Urinary bladder (tissue), 4 donors: ENCODE results near the gene IRF2BP2. TPM values are rescaled to one million over a fixed set of nuclear protein-coding genes. Genes with fewer than 3 reads are reported as not detected.

ENCODE experiments used
- DNase-seq: peaks from one replicate; pipeline ENCODE4 v3.0.0-alpha.2; 2015; ENCODE audit errors: extremely low spot score
- H3K27ac ChIP-seq: one replicate; pipeline ENCODE4 v1.5.1; 2013; ENCODE audit warnings: low read depth, mild to moderate bottlenecking, moderate library complexity
- H3K36me3 ChIP-seq: one replicate; pipeline ENCODE4 v1.6.1; 2013; ENCODE audit warnings: mild to moderate bottlenecking, moderate library complexity; ENCODE audit not compliant: insufficient read depth
- H3K4me1 ChIP-seq: one replicate; pipeline ENCODE4 v1.6.1; 2013; ENCODE audit warnings: mild to moderate bottlenecking, moderate library complexity; ENCODE audit not compliant: insufficient read depth
- H3K4me3 ChIP-seq: one replicate; pipeline ENCODE4 v1.5.1; 2013; ENCODE audit warnings: low read depth, low read length
- WGBS: extraction: QIAGEN DNeasy Blood & Tissue Kit; methylation state at CpG from one replicate; pipeline ENCODE4 v1.1.7; 2013; 5-methylcytosine and 5-hydroxymethylcytosine counted together
- polyA plus RNA-seq: library from polyadenylated mRNA; stranded (reverse); fragments of 200-250 nt; gene quantifications from one replicate; pipeline ENCODE4 v1.2.3, GENCODE V29; 2013
- total RNA-seq: library from RNA; depleted of rRNA; stranded (reverse); fragments of >200 nt; gene quantifications from one replicate; pipeline ENCODE4 v1.2.3, GENCODE V29; 2014
- donor health status: healthy with polysubstance abuse.
- donor health status: healthy.

IRF2BP2 gene
- total and polyA plus RNA-seq, 2 donors = 137 TPM

DNA sequence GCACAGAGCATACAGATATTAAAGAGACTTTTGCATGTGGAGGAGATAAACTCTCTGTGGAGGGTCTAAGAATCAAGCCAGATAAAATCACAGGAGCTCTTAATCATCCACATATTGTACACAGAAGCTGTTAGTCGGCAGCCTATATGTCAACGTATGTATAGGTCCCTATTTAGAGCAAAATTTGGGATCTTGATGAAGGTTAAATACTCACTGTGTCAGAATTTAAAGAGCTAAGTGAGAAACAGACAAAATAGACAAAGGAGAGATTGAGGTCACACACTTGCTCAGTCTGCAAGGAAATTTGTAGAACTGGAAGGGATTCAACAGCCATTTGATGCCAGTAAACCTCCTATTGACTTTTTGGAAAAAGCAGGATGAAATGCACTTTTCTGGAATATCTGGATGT, 4.1 kb upstream of the IRF2BP2 start:
- no peak overlapping the region for H3K4me3 ChIP-seq
- no peak for DNase-seq
- H3K4me1 ChIP-seq = no peaks in the 10 kb centered on the region
- H3K36me3 ChIP-seq = no peaks in the 10 kb centered on the region
- WGBS = 21% methylated on average over 2 of the region's 2 CpGs
- H3K27ac ChIP-seq = peak overlapping the region; percentile 51

DNA sequence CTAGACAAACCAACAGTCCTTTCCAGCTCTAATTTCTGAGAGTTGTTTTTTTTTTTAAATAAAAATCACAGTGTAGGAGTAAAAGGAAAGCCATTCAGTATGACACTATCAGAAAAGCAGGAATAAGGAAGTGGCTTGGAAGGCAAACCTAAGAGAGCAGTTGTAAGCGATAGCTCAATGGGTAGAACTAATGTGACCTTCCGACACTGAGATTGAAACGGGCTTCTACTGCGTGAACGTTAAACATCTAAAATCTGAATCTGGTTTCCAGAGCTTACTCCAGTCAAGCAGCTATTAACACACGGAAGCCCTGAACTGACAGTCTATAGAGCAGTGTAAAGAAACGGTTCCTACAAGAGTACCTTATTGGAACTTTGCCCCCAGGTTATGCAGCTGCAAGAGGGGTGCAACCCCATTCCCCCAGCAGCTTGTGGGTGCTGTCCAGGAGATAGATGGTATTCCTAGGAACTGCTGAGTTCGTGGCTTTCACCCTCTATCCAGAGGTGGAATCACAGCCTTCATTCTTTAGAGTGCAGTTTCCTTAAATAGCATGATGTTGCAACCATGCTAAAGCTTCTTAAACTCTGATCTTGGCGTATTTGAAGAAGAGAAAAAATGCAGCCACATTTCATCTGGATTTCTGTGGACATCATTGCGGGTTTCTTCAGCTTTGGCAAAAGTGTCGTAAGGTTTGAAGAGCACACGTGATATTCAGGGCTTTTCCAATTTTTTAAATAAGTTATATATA, 3.3 kb upstream of the IRF2BP2 start:
- no peak for DNase-seq
- H3K4me1 ChIP-seq = no peaks in the 10 kb centered on the region
- H3K27ac ChIP-seq = peak overlapping the region; percentile 92

DNA sequence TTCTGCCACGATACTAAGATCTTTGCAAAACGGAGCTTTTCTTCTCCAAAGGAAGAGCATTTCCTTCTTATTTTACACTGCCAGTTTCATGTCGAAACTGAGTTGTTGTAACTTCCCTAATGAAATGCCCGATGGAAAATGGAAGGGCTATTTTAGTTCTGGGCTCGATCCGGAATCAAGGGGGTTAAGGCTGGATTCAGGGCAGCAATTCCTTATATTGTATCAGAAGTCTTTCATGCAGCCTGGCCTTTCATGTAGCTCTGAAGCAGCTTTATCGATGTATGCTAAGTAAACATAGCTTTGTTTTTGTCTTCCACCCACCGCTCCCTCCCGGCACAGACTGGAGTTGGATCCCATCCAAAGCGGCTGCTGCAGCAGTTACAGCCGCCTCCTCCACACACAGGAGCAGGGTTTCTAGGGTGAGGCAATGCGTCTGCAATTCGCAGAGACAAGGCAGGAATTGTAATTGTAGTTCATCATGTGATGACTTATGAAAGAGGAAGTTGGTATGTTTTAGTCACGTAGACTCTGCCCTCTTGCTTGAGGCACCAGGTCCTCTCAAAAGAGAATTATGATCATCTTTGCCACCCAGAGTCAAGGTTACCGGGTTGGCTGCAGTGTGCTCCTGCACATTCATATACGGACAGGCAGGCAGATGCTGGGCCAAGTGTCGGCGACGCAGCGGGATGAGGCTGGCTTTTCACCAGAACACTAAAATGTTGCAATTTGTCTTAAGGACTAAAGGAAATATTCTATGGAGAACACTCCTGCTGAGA, 2.6 kb upstream of the IRF2BP2 start:
- Histone ChIP-seq H3K4me1 (no peaks in the 10 kb centered on the region), H3K36me3 (no peaks in the 10 kb centered on the region), H3K27ac (peak overlapping the region; percentile 98), H3K4me3 (no peak overlapping the region)
- WGBS = under 1% methylated on average over 20 of the region's 20 CpGs
- DNase-seq = peak; percentile 94

More for the DNA sequence above, 3.3 kb upstream of the IRF2BP2 start:
- Histone ChIP-seq H3K4me3 (no peak overlapping the region), H3K36me3 (no peaks in the 10 kb centered on the region)
- WGBS = 9% methylated on average over 12 of the region's 12 CpGs

DNA sequence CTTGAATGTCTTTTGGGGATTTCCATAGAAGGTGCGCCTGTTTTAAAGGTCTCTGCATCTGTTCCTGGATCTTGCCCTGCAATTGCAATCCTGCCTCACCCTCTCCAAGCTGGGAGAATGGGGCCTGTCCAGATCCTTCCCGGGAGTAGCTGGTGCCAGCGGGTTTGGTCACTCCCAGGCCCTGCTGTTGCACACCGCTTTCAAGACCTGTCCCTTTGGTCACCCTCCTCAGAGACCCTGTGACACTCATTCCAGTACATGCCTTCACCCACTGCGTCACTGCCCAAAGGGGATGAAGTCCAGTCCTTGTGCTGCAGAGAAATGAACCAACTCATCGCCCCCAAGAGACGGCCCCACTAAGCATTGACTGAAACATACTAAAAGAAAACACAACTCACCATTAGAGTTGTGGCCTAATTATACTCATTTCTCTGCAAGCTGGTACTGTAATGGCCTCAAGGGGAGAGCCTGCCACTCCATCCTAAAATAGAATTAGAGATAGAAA, 1.9 kb upstream of the IRF2BP2 start:
- Histone ChIP-seq H3K4me3 (no peak overlapping the region), H3K4me1 (no peaks in the 10 kb centered on the region), H3K36me3 (no peaks in the 10 kb centered on the region), H3K27ac (peak overlapping the region; percentile 98)
- DNase-seq = no peak
- WGBS = 45% methylated on average over 7 of the region's 7 CpGs

DNA sequence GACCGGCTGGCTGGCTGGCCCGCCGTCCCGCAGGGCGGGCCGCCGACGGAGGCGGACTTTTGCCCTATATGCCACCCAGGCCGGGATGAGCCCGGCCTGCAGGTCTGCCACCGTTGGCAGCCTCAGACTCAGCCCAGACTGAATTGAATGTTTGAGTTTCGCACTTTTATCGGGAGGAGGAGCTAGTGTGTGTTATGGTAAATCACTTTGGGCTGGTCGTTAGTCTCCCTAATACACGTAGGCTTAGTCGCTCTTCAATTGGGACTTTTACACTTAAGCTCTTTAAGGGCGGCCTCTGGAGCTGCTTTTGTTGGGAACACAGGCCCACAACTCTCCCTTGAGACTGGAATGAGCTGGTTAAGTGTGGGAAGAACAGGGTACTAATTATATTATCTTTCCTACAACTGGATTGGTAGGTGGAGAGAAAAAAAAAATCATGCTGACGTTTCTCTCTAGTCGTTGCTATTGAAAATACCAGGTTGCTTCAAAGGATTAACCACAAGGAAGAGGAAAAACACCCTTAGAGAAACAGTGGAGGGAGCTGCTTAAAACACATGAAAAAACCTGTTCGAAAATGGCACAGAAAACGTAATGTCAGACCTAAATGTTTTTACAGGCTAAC, 1.4 kb upstream of the IRF2BP2 start:
- DNase-seq = peak; percentile 77
- Histone ChIP-seq H3K36me3 (no peaks in the 10 kb centered on the region), H3K27ac (peak overlapping the region; percentile 98), H3K4me1 (no peaks in the 10 kb centered on the region), H3K4me3 (peak overlapping the region; percentile 99)
- WGBS = 5% methylated on average over 22 of the region's 22 CpGs

DNA sequence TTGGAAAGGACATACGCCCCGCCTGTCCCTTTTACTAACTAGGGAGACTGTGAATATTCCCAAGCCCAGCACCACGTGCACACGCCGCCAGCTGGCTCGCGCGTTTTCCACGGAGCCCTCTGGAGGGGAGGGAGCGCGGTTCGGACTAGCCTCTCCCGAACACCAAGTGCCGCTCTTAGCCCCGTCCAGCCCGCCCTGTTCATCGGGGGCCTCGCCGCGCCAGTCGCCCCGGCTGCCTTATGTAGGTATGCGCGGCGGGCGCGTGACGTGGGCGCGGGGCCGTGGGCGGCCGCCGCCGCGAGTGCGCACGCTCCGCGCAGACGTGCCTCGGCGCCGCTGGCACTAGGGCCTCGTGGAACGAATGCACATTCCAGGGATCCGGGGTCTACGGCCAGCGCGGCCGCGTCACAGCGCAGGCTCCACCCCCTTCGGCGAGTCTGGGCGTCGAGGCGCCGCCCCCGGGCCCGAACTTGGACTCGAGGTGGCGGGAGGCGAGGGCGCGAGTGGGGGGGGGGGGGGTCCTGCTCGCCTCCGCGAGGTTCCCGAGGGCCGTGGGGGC, 767 bp upstream of the IRF2BP2 start:
- DNase-seq = peak; percentile 75
- no peaks in the 10 kb centered on the region for H3K36me3 ChIP-seq
- peak overlapping the region; percentile 98 for H3K27ac ChIP-seq
- no peaks in the 10 kb centered on the region for H3K4me1 ChIP-seq
- H3K4me3 ChIP-seq = peak overlapping the region; percentile 99
- WGBS = under 1% methylated on average over 71 of the region's 71 CpGs

DNA sequence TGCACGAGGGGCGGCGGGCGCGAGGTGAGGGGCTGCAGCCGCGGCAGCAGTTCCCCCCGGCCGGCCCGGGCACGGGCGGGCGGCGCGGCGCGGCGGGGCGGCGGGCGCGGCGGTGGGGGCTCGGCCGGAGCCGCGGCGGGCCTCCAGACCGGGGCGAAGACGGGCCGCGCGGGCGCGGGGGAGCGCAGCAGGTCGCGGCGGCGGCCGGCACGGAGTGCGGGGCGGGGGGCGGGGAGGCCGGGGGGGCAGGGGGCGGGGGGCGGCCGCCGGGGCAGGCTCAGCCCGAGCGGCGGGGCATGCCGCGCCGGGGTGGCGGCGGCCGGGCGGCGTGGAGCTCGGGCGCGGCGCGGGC, 311 bp downstream of the IRF2BP2 start:
- DNase-seq = no peak
- Histone ChIP-seq H3K36me3 (no peaks in the 10 kb centered on the region), H3K27ac (peak overlapping the region; percentile 98), H3K4me1 (no peaks in the 10 kb centered on the region), H3K4me3 (peak overlapping the region; percentile 99)
- under 1% methylated on average over 56 of the region's 67 CpGs for WGBS

DNA sequence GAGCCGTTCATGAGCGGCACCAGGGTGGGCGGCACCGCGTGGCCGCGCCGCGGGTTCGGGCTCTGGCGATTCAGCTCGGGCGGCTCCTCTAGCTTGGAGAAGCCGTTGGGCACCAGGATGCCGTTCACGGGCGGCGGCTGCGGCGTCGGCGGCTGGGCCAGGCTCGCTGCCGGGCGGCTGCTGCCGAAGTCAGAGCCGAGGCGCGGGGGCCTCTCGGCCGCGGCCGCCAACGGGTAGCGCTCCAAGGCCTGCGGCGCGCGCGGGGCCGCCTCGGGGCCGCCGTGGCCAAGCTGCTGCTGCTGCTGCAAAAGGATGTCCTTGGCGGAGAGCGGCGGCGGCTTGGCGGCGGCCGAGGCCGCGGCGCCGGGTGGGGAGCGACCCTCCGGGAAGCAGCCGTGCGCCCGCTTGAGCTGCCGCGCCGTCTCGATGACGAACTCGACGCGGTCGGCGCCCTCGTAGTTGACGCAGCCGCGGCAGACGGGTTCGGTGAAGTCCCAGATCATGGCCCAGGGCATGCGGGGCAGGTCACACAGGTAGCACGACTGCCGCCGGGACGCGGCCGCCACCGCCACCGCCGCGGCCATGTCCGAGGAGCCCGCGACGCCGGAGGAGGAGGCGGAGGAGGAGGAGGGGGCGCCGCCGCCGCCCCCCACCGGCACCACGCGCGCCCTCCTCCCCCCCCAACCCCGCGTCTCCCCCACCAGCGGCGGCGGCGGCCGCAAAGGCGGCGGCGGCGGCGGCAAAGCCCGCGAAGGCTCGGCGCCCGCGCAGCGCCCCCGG, 877 bp downstream of the IRF2BP2 start:
- WGBS = under 1% methylated on average over 113 of the region's 121 CpGs
- no peaks in the 10 kb centered on the region for H3K4me1 ChIP-seq
- DNase-seq = no peak
- peak overlapping the region; percentile 99 for H3K4me3 ChIP-seq
- no peaks in the 10 kb centered on the region for H3K36me3 ChIP-seq
- H3K27ac ChIP-seq = peak overlapping the region; percentile 98

DNA sequence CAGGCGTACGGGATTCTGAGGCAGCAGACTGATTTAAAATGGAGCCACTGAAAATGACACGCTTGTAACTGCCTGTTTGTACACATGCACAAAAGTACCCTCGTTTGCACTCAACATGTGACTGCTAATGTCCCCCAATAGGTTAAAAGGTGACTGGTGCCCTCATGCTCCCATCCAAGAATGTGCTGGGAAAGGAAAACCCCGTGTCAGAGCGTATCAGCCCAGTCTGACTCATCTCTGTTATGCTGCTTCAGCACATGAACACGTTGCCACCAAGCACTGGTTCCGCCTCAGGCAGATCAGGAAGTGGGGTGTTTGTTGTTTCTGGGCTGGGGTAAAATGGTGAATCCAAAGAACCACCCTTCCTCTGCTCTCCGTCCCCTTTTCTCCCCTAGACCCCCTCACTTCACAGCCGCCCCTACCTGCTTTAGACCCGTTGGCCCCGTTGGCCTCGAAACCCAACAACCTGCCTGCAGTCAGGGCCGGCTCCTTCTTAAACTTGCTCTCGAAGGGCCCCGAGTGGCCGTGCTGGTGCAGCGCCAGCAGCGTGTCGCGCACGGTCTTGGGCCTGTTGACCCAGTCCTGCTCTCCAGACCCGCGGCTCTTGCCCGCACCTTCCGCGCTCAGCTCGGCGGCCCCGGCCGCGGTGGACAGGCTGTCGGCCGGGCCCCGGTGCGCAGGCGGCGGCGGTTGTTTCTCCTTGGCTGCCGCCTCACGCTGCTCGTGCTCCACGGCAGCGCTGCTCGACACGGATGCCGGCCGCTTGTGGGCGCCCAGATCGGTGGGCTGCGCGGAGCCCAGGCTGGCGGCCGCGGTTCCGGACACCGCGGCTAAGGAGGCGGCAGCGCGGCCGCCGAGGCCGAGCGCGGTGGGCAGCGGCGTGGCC, 1.7 kb downstream of the IRF2BP2 start:
- Histone ChIP-seq H3K4me1 (no peaks in the 10 kb centered on the region), H3K27ac (peak overlapping the region; percentile 98), H3K36me3 (no peaks in the 10 kb centered on the region), H3K4me3 (peak overlapping the region; percentile 99)
- peak; percentile 72 for DNase-seq
- WGBS = under 1% methylated on average over 68 of the region's 68 CpGs

DNA sequence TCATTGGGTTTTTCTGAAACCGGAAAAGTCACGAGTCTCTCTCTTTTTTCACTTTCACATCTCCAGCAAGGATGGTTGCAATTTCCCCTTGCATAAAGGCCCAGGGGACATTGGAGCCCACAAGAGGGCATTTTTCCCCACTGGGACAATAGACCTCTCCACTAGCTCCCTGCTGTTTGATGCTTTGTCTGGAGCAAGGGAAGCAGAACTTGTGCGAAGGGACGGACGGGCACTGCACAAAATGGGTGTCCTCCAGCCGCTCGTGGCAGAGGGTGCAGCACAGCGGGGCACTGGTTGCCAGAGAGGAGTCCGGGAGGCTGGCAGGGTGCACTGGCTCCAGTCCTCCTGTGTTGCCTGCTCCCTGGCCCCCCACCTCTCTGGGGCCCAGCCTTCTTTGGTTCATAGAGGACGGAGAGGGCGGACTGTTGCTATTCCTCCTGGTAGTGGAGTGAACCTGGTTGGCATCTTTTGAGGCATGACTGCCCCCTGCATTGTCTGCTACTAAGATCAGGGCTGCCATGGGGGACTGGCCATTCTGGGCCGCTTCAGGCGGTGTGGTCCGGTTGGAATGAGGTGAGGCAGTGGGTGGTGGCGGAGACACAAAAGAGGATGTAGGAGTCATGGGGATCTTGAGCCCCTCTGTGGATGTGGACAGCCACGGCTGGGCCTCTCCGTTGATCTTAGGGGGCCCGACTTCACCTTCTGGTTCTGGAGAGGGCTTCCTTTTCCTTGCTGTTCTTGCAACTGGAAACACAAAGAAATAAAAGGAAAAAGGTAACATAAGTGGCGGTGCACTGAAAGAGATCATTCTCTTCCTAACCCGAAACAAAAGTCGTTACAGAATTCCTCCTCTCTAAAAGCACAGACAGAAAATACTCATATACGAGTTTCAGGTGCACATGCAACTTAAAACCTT, 2.6 kb downstream of the IRF2BP2 start:
- H3K4me1 ChIP-seq = no peaks in the 10 kb centered on the region
- H3K4me3 ChIP-seq = peak overlapping the region; percentile 99
- no peaks in the 10 kb centered on the region for H3K36me3 ChIP-seq
- peak overlapping the region; percentile 98 for H3K27ac ChIP-seq
- DNase-seq = no peak
- 3% methylated on average over 22 of the region's 22 CpGs for WGBS

DNA sequence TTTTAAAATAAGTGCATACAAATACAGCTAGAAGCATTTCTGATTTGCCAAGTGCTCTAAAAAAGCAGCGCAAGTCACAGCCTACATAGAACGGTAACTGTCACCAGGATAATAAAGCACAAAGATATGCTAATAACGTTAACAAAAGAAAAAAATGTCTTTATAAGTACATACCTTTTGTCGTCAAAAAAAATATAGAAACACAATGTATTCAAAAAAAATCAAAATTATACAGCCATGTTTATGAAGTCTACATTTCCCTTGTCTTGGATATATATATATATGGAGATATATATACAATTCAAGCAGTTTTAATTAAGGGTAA, 3.2 kb downstream of the IRF2BP2 start:
- Histone ChIP-seq H3K4me1 (no peaks in the 10 kb centered on the region), H3K4me3 (peak overlapping the region; percentile 99), H3K27ac (peak overlapping the region; percentile 85), H3K36me3 (no peaks in the 10 kb centered on the region)
- DNase-seq = no peak
- 2% methylated on average over 4 of the region's 4 CpGs for WGBS
